GM12892 (cell line): ENCODE results near the gene CRY2.

Experiments
- DNase-seq: peaks from one replicate; pipeline ENCODE4 v3.0.0; 2011; ENCODE audit not compliant: insufficient read length
- FAIRE-seq: peaks from 2 replicates; lab custom pipeline; 2011; peaks lifted over from hg19 to GRCh38; lab: Jason Lieb, UNC
- POLR2A ChIP-seq: IDR thresholded peaks from 2 replicates; pipeline ENCODE4 v1.6.1; 2011; ENCODE audit warnings: low read depth, low read length, control low read depth
- POLR2AphosphoS5 ChIP-seq: IDR thresholded peaks from 2 replicates; pipeline ENCODE4 v1.6.1; 2011; ENCODE audit warnings: low read depth, low read length, control low read depth
- TAF1 ChIP-seq: IDR thresholded peaks from 2 replicates; pipeline ENCODE4 v1.6.1; 2011; ENCODE audit warnings: low read depth, mild to moderate bottlenecking, control low read depth, low read length, borderline replicate concordance

Gene CRY2

DNA sequence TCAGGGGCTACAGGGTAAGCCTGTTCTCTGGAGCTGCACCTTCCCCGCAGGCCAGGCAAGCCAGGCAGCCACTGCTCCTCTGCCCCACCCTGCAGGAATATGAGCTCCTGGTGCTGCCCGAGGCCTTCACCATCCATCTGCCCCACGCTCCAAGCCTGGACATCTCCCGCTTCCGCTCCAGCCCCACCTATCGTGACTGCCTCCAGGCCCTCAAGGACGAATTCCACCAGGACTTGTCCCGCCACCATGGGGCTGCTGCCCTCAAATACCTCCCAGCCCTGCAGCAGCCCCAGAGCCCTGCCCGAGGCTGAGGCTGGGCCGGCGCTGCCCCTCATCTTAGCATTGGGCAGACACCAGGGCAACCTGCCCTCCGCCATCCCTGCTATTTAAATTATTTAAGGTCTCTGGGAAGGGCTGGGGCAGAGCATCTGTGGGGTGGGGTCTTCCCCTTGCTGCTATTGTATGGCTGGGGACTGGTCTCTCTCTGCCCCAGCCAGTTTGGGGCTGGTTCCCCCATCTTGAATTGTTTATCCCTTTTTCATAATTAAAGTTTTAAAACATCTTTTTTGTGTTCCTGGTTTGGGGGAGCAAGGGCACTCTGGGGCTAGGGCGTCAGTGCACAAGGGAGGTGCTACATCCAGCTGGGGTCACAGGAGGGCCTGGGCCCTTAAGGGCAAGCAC, 81.4 kb downstream of the CRY2 start:
- TF ChIP-seq TAF1 (no peak), POLR2A (no peak), POLR2AphosphoS5 (no peak)
- FAIRE-seq (no peak), DNase-seq (no peak)

DNA sequence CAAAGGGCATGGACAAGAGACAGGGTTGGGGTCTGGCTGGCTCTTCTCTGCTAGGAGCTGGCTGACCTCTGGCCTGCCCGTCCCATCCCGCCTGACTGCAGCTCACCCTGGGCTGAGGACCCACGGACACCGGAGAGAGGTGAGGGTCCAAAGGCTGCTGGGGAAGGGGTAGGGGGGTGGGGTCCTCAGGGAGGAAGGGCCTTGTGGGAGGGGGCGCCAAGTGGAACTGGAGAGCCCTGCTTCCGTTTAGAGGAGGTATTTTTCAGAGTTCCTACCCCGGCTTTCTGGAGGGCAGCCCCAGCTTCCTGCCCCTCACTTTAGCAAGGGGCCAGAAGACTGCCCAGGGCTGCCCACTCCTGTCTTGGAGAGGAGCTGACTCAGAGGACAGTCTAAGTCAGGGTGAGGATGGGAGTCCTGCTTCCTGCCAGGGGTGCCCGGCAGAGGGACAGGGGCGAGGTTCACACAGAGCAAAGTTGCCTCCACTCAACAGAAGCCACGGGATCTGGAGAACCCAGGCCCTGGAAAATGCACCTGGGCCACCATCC, 82.3 kb downstream of the CRY2 start:
- TF ChIP-seq TAF1 = no peak
- no peak for TF ChIP-seq POLR2AphosphoS5
- TF ChIP-seq POLR2A = no peak; the same call in 1 of the 2 replicates
- DNase-seq (no peak), FAIRE-seq (no peak)

DNA sequence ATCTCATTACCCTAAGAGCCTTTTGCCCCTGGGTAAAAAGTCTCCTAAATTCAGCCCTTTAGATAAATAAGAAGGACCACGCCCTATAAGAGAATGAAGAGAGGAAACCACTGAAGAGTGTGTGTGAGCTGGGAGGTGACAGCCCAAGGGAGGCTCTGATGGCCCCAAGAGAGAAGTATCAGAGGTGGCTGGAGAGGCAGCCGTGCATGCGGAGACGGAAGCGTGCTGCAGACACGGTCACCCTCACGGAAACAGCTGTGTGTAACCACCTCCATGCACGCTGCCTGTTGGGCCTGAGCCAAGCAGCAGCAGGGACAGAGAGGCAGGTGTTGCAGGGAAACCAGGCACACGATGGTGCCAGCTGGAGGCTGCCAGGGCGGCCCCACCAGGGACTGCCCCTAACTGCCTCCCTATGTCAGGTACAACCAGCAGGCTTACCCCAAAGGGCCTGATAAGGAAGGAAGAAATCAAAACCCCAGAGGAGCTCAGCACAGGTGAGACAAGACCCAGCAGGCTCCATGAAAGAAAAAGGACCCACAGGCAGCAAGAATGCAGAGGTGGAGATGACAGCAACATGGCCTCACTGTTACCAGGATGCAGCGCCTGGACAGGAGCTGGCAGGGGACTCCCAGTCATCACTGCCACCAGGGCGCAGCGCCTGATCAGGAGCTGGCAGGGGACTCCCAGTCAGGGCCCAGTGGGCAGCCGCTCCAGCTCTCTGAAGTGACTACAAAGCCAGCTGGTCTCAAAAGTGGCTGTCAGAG, 82.9 kb downstream of the CRY2 start:
- peak; percentile 99 for FAIRE-seq

DNA sequence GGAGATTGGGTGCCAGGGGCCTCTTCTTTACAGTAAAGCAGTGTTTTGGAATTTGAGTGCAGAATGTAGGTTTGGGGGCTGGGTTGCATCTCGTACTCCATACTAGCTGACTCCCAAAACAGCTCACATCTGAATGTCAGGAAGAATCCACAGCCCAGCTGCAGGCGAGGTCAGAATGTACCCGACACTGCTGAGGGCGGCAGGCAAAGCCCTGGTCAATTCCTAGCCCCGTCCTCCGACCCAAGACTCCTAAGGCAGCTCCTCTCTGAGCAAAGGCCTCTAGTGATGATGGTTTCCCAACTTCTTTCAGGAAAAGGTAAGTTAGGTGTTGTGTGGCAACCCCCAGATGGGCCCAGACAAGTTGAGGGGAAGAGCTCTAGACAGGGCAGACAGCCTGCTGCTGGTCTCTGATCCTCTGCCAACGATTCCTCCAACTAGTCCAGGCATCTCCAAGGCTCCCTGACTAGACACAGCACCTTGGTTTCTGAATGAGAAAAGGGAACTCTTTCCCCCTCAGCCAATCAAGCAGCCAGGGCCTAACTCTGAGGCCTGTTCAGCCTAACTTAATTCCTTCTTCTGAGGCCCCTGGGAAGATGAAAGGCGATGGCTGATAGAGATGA, 83.8 kb downstream of the CRY2 start:
- no peak for DNase-seq
- TF ChIP-seq TAF1 (no peak), POLR2A (no peak), POLR2AphosphoS5 (no peak)
- FAIRE-seq = peak; percentile 38

More for the DNA sequence above, 82.9 kb downstream of the CRY2 start:
- DNase-seq = peak; percentile 90
- TF ChIP-seq TAF1 = no peak
- TF ChIP-seq POLR2A = no peak; the same call in 1 of the 2 replicates
- peak; percentile 90 for TF ChIP-seq POLR2AphosphoS5

DNA sequence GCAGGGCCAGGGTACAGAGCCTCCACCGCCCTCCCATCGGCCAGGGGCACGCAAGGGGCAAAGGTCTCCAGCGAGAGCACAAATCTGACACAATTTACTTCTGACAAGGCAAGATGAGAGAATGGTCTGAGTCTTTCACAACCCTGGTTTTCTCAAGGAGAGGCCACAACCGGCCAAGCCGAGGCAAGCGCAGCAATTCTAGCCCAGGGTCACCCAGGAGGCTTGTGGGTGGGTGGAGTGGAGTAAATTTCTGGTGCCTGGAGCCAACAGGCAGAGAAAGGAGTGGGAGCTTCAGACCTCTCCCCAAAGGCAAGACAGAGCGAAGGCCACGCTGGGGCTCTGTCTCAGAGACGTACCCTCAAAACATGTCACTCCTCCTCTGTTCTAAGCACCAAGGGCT, 84.5 kb downstream of the CRY2 start:
- DNase-seq = no peak
- no peak for FAIRE-seq
- no peak for TF ChIP-seq POLR2A
- TF ChIP-seq TAF1 = no peak
- TF ChIP-seq POLR2AphosphoS5 = no peak

DNA sequence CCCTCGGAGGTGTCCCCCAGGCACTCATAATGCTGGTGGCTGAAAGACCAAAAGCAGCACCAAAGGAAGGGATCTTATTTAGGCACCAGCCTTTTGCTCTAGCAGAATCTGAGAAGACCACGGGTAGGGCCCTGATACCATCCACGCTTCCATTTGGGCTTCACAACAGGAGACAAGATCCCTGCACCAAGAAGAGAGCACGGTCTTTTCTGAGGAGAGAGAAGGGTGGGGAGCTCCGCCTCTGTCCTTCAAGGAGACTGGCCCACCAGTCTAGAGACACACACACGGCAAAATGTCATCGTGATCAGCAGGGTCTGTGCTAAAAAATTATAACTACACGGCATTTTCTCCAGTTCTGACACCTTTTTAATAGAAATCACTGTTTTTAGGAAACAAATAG, 84.9 kb downstream of the CRY2 start:
- FAIRE-seq (no peak), DNase-seq (no peak)
- no peak for TF ChIP-seq TAF1
- no peak for TF ChIP-seq POLR2A
- no peak for TF ChIP-seq POLR2AphosphoS5
